GM10248 (cell line): ENCODE data around the gene KLK3.
"Not testable (repeated sequence)": the region's sequence is repeated elsewhere in the genome, so short reads cannot be mapped to it uniquely, and the experiment has no call there.

Source experiments
- CTCF ChIA-PET: fragments of 300-600 bp; sonication (Branson Sonifier 250); formaldehyde crosslinking; extraction: SDS; loops from one replicate; lab custom pipeline; 2021; ENCODE audit warnings: antibody characterized with exemption; lab: Yijun Ruan, JAX
- POLR2A ChIA-PET: fragments of 350-650 bp; sonication (Branson Sonifier 250); formaldehyde crosslinking; extraction: SDS; loops from one replicate; lab custom pipeline; 2020; ENCODE audit warnings: antibody characterized with exemption; lab: Yijun Ruan, JAX
- DNase-seq: peaks from one replicate; pipeline ENCODE4 v3.0.0; 2012; ENCODE audit errors: extremely low spot score
- CTCF ChIP-seq: IDR thresholded peaks from 2 replicates; pipeline ENCODE4 v1.5.1; 2012; ENCODE audit warnings: mild to moderate bottlenecking, low read depth; ENCODE audit errors: extremely low read depth, missing control alignments, control extremely low read depth

KLK3 gene

GRCh38 chr19:50854636-50855410 lies at the start of gene KLK3:
Gene KLK3, plus strand, starts transcription at chr19:50854915. Its CDS starts 41 bp downstream, at chr19:50854956.
- no peak for TF ChIP-seq CTCF
- ChIA-PET POLR2A (no interaction called here), CTCF (interaction anchor here (2.3 kb wide), 1 partner anchor 67 kb away, joined by 7 read pairs; no protein-coding TSS in a partner anchor)
- no peak for DNase-seq

DNA sequence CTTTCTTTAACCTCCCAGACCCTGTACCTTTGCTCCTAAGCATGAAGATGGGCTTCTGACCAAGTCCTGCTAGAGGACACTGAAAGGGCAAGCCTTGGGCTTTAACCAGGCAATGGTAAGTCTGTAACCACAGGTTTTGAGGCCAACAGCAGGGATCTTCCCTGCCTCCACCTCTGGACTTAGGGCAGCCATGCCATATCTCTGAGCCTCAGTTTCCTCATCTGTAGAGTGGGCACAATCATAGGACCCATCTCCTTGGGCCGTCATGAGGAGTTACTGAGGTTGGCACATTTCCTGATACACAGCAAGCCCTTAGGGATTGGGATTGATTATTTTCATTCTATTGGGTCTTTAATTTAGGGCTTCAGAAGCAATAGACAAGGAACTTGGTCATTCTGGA lies 45.9 kb upstream of the KLK3 start:
- TF ChIP-seq CTCF, result no peak
- ChIA-PET CTCF (no interaction called here), POLR2A (no interaction called here)
- DNase-seq, result no peak

GRCh38 chr19:50811622-50812238 lies 43.0 kb upstream of the KLK3 start:
- POLR2A ChIA-PET, DNase-seq, CTCF ChIA-PET: not testable (repeated sequence)

GRCh38 chr19:50812474-50812873 lies 42.2 kb upstream of the KLK3 start:
- ChIA-PET POLR2A (no interaction called here), CTCF (no interaction called here)
- no peak for TF ChIP-seq CTCF
- no peak for DNase-seq

DNA sequence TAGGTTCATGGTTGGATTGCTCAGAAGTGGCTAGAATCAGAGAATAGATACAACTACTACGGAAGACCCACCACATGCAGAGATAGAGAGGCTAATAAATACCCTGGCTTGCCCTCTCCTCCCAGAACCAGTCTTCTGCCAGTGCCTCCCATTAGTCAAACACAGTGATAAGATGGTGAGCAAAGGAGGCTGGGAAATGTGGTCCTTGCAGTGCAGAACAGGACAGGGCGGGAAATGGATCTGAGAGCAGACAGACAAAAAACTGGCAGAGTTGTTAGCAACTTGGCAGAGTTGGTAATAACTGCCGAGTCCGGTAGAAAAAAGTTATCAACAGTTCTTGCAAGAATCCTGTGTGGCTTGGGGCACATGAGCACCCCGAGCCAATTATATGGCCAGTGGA lies 39.8 kb upstream of the KLK3 start:
- TF ChIP-seq CTCF, result no peak
- DNase-seq, result no peak
- POLR2A ChIA-PET, result interaction anchor here (1.7 kb wide), 1 partner anchor 10 kb away, joined by 5 read pairs; no protein-coding TSS in a partner anchor
- CTCF ChIA-PET, result interaction anchor here (1.1 to 1.2 kb wide), 2 partner anchors 8 to 107 kb away, joined by 3 read pairs; no protein-coding TSS in a partner anchor

GRCh38 chr19:50815439-50815838 lies 39.3 kb upstream of the KLK3 start:
- CTCF ChIA-PET, result interaction anchor here (1.1 kb wide), 1 partner anchor 9 kb away, joined by 3 read pairs; no protein-coding TSS in a partner anchor
- no peak for TF ChIP-seq CTCF
- POLR2A ChIA-PET, result interaction anchor here (1.7 kb wide), 1 partner anchor 11 kb away, joined by 5 read pairs; no protein-coding TSS in a partner anchor
- DNase-seq, result no peak
